GM12801 (cell line): Measurements from ENCODE around the gene ABCB10.

ENCODE experiments used
- CTCF ChIP-seq: IDR thresholded peaks from one replicate; pipeline ENCODE4 v1.5.1; 2011; ENCODE audit warnings: control low read depth; ENCODE audit not compliant: insufficient read length; ENCODE audit errors: extremely low read depth

The ABCB10 gene

DNA sequence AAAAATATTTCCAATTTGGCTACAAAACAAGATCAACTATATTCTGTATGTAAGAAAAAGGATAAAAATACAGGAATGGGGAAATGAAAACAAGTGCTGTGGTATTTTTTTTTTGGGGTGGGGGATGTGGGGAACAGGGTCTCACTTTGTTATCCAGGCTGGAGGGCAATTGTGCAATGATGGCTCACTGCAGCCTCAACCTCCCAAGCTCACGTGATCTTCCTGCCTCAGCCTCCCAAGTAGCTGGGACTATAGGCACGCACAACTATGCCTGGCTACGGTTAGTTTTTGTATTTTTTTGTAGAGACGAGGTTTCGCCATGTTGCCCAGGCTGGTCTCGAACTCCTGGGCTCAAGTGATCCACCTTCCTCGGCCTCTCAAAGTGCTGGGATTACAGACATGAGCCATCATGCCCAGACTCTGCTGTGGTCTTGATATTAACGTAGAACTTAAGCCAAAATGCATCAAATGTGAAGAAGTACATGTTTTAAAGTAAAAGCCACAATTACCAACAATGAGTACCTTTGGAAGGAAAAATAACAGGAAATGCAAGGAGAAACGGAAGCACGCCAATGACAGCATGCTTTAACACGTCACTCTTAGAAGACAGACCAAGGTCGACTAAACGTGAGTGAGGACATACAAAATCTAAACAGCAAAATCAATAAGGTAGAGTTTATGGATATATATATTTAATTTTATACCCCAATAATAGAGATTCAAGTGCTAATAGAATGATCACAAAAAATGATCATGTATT is 8.8 kb upstream of the ABCB10 start:
- no peak for TF ChIP-seq CTCF

GRCh38 chr1:229563701-229564100 is 5.2 kb upstream of the ABCB10 start:
- no peak for TF ChIP-seq CTCF

DNA sequence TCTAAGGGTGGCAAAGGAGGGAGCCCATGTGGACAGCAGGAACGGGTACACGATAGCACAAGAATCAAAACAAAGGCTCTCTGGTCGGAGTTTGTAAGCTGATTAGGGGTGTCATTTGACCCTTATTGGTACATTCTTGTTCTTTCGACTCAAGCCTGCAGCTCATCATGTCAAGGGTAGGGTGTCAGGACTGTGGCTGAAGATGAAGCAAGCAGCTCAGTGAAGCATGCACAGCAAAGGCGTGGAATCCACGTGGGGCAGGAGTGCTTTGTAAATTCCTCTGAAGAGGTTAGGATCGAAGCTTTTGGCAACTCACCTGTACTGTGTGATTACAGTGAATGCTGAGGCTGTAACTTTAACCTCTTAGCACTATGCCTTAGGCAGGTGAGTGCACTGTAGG is 4.7 kb upstream of the ABCB10 start:
- TF ChIP-seq CTCF = no peak

DNA sequence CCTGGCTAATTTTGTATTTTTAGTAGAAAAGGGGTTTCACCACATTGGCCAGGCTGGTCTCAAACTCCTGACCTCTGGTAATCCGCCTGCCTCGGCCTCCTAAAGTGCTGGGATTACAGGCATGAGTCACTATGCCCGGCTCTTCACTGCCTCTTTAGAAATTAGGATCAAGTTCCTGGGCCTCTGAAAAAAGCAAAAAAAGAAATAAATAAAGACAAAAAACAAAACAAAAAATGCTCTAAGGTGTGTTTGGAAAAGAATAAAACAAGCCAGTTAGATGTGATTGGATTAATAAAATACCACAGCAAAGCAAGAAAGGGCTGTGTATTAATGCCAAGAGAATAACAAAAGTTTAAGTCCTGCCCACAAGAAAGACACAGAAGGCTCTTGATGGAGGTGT is 4.2 kb upstream of the ABCB10 start:
- no peak for TF ChIP-seq CTCF

GRCh38 chr1:229561141-229561540 is 2.6 kb upstream of the ABCB10 start:
- TF ChIP-seq CTCF = no peak

DNA sequence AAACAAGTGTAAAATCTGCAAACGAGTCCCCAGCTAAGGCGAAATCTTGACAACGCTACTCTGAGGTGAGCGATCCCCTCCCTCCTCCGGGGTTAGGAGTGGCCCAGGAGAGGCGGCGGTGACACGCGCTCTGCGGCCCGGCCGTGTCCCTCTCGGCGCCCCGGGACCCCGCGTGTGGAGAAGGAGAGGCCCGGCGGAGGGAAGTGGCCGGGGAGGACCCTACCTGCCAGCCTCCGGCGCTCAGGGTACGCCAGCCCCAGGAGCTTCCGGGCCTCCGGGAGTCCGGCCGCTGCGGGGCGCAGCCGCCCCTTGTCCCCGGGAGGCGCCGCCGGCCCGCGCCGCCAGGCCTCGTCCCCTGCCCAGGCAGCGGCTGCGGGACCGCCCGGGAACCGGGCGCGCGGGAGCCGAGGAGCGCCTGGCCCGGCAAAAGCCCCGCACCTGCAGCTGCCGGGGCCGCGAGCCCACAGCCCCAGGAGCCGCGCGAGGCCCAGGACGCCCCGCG is 543 bp downstream of the ABCB10 start:
- TF ChIP-seq CTCF = no peak

- TF ChIP-seq CTCF = no peak
These were observed 1.2 kb downstream of the ABCB10 start for GRCh38 chr1:229557200-229557850.
